ENCODE results near the gene TULP1. TPM values are rescaled to one million over a fixed set of nuclear protein-coding genes. Genes with fewer than 3 reads are reported as not detected.
A peak's percentile ranks its signal among the peaks of the same experiment; 100 is the strongest.

TULP1 gene
- total RNA-seq, 1 experiment from 2014 or later, result not detected

DNA sequence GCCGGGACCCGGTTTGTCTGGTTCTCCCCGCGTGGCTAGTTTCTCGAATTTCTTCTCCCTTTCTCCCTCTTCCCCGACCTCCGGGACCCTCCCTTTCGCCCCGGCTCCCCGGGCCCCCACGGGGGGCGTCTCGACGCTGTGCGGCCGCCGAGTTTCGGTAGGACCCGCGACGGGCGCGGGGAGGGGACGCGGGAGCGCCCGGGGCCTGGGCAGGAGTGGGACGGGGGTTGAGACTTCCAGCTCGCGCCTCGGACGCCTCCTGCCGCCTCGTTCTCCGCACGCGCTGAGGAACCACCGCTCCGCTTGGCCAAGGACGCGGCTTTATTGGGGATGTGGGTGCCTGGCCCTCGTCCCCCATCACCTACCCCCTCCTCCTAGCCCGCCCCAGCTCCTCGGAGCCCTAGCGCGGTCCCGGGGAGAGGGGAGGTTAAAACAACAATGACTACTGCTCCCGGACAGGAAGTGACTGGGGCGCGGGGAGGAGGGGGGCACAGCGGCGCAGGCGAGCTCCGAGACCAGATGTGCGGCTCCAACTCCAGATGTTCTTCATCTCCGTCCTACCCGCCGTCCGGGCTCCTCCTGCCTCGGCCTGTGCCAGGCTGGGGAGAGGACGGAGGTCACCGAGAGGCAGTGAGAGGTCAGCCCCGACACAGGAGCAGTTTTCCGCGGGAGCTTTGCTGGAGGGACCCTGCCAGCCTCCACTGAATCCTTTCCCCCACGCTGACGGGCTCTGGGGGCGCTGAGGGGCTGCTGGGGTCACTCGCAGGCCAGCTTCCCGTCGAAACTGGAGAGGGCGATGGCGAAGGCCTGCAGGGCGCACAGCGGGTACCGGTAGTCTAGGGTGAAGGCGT, 14.9 kb downstream of the TULP1 start:
- no peak overlapping the region for H2AFZ ChIP-seq (ENCODE audit: low read length)
- no peak overlapping the region for H2AK5ac ChIP-seq (ENCODE audit: insufficient read length, low read length)
- H2BK20ac ChIP-seq (ENCODE audit: low read depth, low read length, poor library complexity, severe bottlenecking), result no peak overlapping the region
- H3K56ac ChIP-seq (ENCODE audit: insufficient read length, low read depth, low read length), result no peak overlapping the region
- no peak overlapping the region; the same call in 1 of the 2 replicates for H3K4ac ChIP-seq (ENCODE audit: low read depth, low read length)
- TF ChIP-seq, protein P1, sequence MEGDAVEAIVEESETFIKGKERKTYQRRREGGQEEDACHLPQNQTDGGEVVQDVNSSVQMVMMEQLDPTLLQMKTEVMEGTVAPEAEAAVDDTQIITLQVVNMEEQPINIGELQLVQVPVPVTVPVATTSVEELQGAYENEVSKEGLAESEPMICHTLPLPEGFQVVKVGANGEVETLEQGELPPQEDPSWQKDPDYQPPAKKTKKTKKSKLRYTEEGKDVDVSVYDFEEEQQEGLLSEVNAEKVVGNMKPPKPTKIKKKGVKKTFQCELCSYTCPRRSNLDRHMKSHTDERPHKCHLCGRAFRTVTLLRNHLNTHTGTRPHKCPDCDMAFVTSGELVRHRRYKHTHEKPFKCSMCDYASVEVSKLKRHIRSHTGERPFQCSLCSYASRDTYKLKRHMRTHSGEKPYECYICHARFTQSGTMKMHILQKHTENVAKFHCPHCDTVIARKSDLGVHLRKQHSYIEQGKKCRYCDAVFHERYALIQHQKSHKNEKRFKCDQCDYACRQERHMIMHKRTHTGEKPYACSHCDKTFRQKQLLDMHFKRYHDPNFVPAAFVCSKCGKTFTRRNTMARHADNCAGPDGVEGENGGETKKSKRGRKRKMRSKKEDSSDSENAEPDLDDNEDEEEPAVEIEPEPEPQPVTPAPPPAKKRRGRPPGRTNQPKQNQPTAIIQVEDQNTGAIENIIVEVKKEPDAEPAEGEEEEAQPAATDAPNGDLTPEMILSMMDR (conservative IDR thresholded peaks at IDR 0.05), result no peak
- H2BK120ac ChIP-seq (ENCODE audit: low read depth, low read length, poor library complexity, severe bottlenecking), result no peak overlapping the region
- H4K5ac ChIP-seq (ENCODE audit: insufficient read length, low read depth, low read length), result no peak overlapping the region
- H3K18ac ChIP-seq (ENCODE audit: insufficient read length, low read depth, low read length), result peak overlapping the region; percentile 80
- H3K27me3 ChIP-seq (ENCODE audit: insufficient read depth, low read length), result no peaks in the 10 kb centered on the region; the same call in 1 of the 2 replicates
- H4K91ac ChIP-seq (ENCODE audit: insufficient read length, low read depth, low read length), result peak overlapping the region; percentile 15
- H2BK5ac ChIP-seq (ENCODE audit: insufficient read length, low read length), result no peak overlapping the region
- no peak overlapping the region for H3T11ph ChIP-seq (ENCODE audit: low read length)
- no peak overlapping the region for H3K27ac ChIP-seq (ENCODE audit: insufficient read length, low read depth, low read length)
- Mint-ChIP-seq H3K36me3 (ENCODE audit: insufficient read depth in 1 of 3, low read depth in 3 of 3) (peaks cover 0 to 4% (median 0%) of the 10 kb centered on the region in 3 experiments; a peak in 2 of 7 replicates), H3K27me3 (ENCODE audit: low read depth) (peaks cover 33% of the 10 kb centered on the region), H3K4me3 (peak overlapping the region; percentile 81 to 84), H3K4me1 (peaks cover 47 to 49% of the 10 kb centered on the region in 2 experiments), H3K27ac (peak overlapping the region in 1 of 3 experiments; percentile 89; a peak in 1 of 7 replicates), H3K9me3 (no peaks in the 10 kb centered on the region)
- peaks cover 12% of the 10 kb centered on the region for H3K23me2 ChIP-seq (ENCODE audit: insufficient read length, low read depth, low read length, poor library complexity, severe bottlenecking)
- peak; percentile 85 for DNase-seq
- peak overlapping the region; percentile 90 for H3K14ac ChIP-seq (ENCODE audit: insufficient read depth, low read length)
- peaks cover 3% of the 10 kb centered on the region for H4K20me1 ChIP-seq (ENCODE audit: control insufficient read depth, insufficient read depth, insufficient read length)
- no peaks in the 10 kb centered on the region for H3K9me3 ChIP-seq (ENCODE audit: control insufficient read depth, low read depth, low read length)
- H3K23ac ChIP-seq (ENCODE audit: insufficient read length, low read depth, low read length), result no peak overlapping the region
- peak overlapping the region; percentile 10 for H3K9ac ChIP-seq (ENCODE audit: extremely low read depth, insufficient read length, low read length)
- WGBS (ENCODE audit: extremely low coverage, insufficient read length, low lambda C conversion rate), result no CpG with 5 or more reads among the region's 77 CpGs
- H4K8ac ChIP-seq (replicated peaks; ENCODE audit: insufficient read length, low read depth, low read length), result no peak overlapping the region
- H3K4me1 ChIP-seq (ENCODE audit: insufficient read depth, low read length), result peaks cover 6% of the 10 kb centered on the region; the same call in 1 of the 2 replicates
- H3K79me2 ChIP-seq (ENCODE audit: insufficient read depth, low read length), result peaks cover 2% of the 10 kb centered on the region; the same call in 1 of the 2 replicates
- no peak overlapping the region; the same call in 1 of the 2 replicates for H2BK15ac ChIP-seq (ENCODE audit: low read depth, low read length)
- H2BK12ac ChIP-seq (ENCODE audit: insufficient read length, low read depth, low read length), result peak overlapping the region; percentile 47
- peak overlapping the region; percentile 33 for H3K4me2 ChIP-seq (ENCODE audit: insufficient read depth, insufficient read length, low read length)
- no peaks in the 10 kb centered on the region for H3K79me1 ChIP-seq (ENCODE audit: insufficient read depth, low read depth, low read length, poor library complexity, severe bottlenecking)
